ENCODE measurements around the gene CHGA. TPM values are rescaled to one million over a fixed set of nuclear protein-coding genes. Genes with fewer than 3 reads are reported as not detected.

Gene CHGA
- polyA plus RNA-seq, 2 of the 4 experiments (the other 2 are of a cell fraction): 0.32 to 0.70 TPM

- WGBS (ENCODE audit: missing lambda C conversion rate): 37% methylated on average over 5 of the region's 5 CpGs
- no peaks in the 10 kb centered on the region for H3K4me1 ChIP-seq
- H3K4me2 ChIP-seq: no peak overlapping the region
- DNase-seq (ENCODE audit: low read depth in 1 of 2, low spot score in 1 of 2): no peak
- CTCF ChIA-PET: interaction anchor here (0.9 to 1.0 kb wide), 2 partner anchors 10 to 33 kb away, joined by 3 read pairs; no protein-coding TSS in a partner anchor
- H3K27ac ChIP-seq: no peak overlapping the region
- peaks cover 17% of the 10 kb centered on the region for H3K9me3 ChIP-seq
- no peak for ATAC-seq
- TF ChIP-seq EHMT2 (IDR thresholded peaks at IDR 0.05; ENCODE audit: low read depth): no peak
- no peak for TF ChIP-seq MAZ (IDR thresholded peaks at IDR 0.05; ENCODE audit: borderline replicate concordance, low read depth, low read length)
- POLR2A ChIA-PET: no interaction called here
- no peak for FAIRE-seq
- H3K4me3 ChIP-seq: no peak overlapping the region
These were observed 24.9 kb upstream of the CHGA start for GRCh38 chr14:92897922-92898565.

GRCh38 chr14:92898566-92899131 lies 24.3 kb upstream of the CHGA start:
- no peak overlapping the region for H3K4me3 ChIP-seq
- no peak for TF ChIP-seq RAD21 (conservative IDR thresholded peaks at IDR 0.05 in 1 of 2, IDR thresholded peaks at IDR 0.05 in 1 of 2)
- no peak for TF ChIP-seq MAX (IDR thresholded peaks at IDR 0.05)
- TF ChIP-seq EHMT2 (IDR thresholded peaks at IDR 0.05; ENCODE audit: low read depth): no peak
- no peak for TF ChIP-seq CTCF (IDR thresholded peaks at IDR 0.05)
- no peak for TF ChIP-seq HOXA7 (CRISPR knock-in tag; IDR thresholded peaks at IDR 0.05)
- TF ChIP-seq NFE2L2 (conservative IDR thresholded peaks at IDR 0.05; ENCODE audit: low read length): no peak
- no peak for TF ChIP-seq SMC3 (IDR thresholded peaks at IDR 0.05)
- TF ChIP-seq CHD2 (IDR thresholded peaks at IDR 0.05; ENCODE audit: low read length, partially characterized antibody): no peak
- no peak for TF ChIP-seq NPAS2 (CRISPR knock-in tag; IDR thresholded peaks at IDR 0.05; ENCODE audit: borderline replicate concordance)
- no peak for TF ChIP-seq POLR2A (IDR thresholded peaks at IDR 0.05; ENCODE audit: low read length)
- no peak for ATAC-seq
- DNase-seq (ENCODE audit: low read depth in 1 of 2, low spot score in 1 of 2): no peak
- 38% methylated on average over 8 of the region's 9 CpGs for WGBS (ENCODE audit: missing lambda C conversion rate)
- FAIRE-seq: no peak
- no peaks in the 10 kb centered on the region for H3K4me1 ChIP-seq
- H3K4me2 ChIP-seq: no peak overlapping the region
- peaks cover 11% of the 10 kb centered on the region; the same call in 2 of the 3 replicates for H3K9me3 ChIP-seq
- no peak overlapping the region for H3K27ac ChIP-seq
- CTCF ChIA-PET: interaction anchor here (0.9 to 1.0 kb wide), 2 partner anchors 11 to 33 kb away, joined by 3 read pairs; no protein-coding TSS in a partner anchor
- POLR2A ChIA-PET: no interaction called here

- Histone ChIP-seq H3K4me3 (no peak overlapping the region), H3K9me3 (no peaks in the 10 kb centered on the region), H3K27ac (no peak overlapping the region), H3K4me2 (no peak overlapping the region), H3K4me1 (no peaks in the 10 kb centered on the region)
- ChIA-PET CTCF (interaction anchor here (1.7 kb wide), 1 partner anchor 20 kb away, joined by 3 read pairs; no protein-coding TSS in a partner anchor), POLR2A (no interaction called here)
- ATAC-seq (no peak), FAIRE-seq (no peak), DNase-seq (ENCODE audit: low read depth in 1 of 2, low spot score in 1 of 2) (no peak)
- TF ChIP-seq TFCP2L1 (CRISPR knock-in tag; IDR thresholded peaks at IDR 0.05): no peak
- TF ChIP-seq CBX8 (IDR thresholded peaks at IDR 0.05): no peak
- no peak for TF ChIP-seq NFE2L2 (conservative IDR thresholded peaks at IDR 0.05; ENCODE audit: low read length)
- no peak for TF ChIP-seq RAD21 (conservative IDR thresholded peaks at IDR 0.05 in 1 of 2, IDR thresholded peaks at IDR 0.05 in 1 of 2)
- no peak for TF ChIP-seq E2F6 (IDR thresholded peaks at IDR 0.05; ENCODE audit: borderline replicate concordance, low read depth)
- TF ChIP-seq NR3C1 (IDR thresholded peaks at IDR 0.05): no peak
- no peak for TF ChIP-seq PBX3 (IDR thresholded peaks at IDR 0.05)
- TF ChIP-seq REST (IDR thresholded peaks at IDR 0.05): no peak
- TF ChIP-seq FOXS1 (CRISPR knock-in tag; IDR thresholded peaks at IDR 0.05): no peak
- no peak for TF ChIP-seq MAX (IDR thresholded peaks at IDR 0.05)
- no peak for TF ChIP-seq HMGXB4 (CRISPR knock-in tag; IDR thresholded peaks at IDR 0.05; ENCODE audit: borderline replicate concordance)
- no peak for TF ChIP-seq ZSCAN20 (CRISPR knock-in tag; IDR thresholded peaks at IDR 0.05)
- no peak for TF ChIP-seq PHF8 (IDR thresholded peaks at IDR 0.05; ENCODE audit: borderline replicate concordance, low read depth)
- TF ChIP-seq EHMT2 (IDR thresholded peaks at IDR 0.05; ENCODE audit: low read depth): no peak
- WGBS (ENCODE audit: missing lambda C conversion rate): 100% methylated on average over 2 of the region's 2 CpGs
These were observed 22.3 kb upstream of the CHGA start for GRCh38 chr14:92900660-92901059.
